Activated CD4-positive, alpha-beta T cell treated with anti-CD3 and anti-CD28 coated beads for 24 hours (primary cell): ENCODE measurements around the gene NTM.

Experiments
- DNase-seq, 2 donors: peaks; one replicate each; pipeline ENCODE4 v3.0.0-alpha.2; 2020; ENCODE audit warnings: low read depth in 2 of 2

The NTM gene

DNA sequence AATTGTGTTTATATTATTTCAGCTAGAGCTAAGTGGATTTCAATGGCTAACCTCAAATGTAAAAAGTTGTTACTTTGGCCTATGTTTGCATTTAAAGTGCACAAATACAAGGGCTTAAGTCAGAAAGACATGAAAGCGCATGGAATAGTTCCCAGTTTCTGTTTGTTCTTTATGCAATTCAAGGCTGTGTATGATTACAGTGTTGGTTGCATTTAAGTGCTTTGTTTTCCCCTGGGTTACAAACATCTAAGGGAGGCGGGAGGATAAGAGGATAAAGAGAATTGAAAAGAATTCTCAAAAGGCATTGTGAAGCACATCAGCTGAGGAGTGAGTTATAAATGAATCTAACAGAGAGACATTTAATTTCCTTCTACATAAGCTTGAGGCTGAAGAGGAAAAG, 453.4 kb downstream of the NTM start:
- no peak for DNase-seq

DNA sequence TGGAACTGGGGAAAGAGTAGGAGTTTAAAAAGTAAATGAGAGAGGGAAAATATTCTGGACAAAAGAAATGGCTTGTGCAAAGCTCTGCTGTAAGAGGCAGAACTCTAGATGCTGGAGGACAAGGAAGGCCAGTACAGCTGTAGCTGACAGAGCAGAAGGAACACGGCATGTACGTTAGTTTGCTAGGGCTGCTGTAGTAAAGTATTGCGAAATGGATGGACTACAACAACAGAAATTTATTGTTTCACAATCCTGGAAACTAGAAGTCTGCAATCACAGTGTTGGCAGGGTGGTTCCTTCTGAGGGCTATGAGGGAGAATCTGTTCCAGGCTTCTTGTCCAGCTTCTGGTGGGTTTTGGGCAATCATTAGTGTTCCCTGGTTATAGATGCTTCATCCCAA, 454.4 kb downstream of the NTM start:
- DNase-seq: no peak

DNA sequence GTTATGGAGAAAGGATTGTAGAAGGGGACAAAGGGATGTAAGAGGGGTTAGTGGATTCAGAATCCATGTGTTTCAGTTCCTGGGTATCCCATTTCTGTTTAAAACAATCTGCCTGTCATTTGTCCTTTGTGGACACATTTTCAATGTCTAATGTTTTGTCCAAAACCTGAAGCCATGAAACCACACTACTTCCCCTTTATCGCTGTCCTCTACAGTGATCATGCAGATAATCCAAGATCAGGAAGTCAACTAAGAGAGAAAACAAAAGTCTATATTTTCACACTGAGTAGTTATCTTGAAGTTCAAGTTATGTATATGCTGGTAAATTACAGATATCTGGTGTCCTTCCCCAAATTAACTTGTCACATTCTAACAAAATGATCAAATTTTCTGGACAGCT, 457.0 kb downstream of the NTM start:
- no peak for DNase-seq

DNA sequence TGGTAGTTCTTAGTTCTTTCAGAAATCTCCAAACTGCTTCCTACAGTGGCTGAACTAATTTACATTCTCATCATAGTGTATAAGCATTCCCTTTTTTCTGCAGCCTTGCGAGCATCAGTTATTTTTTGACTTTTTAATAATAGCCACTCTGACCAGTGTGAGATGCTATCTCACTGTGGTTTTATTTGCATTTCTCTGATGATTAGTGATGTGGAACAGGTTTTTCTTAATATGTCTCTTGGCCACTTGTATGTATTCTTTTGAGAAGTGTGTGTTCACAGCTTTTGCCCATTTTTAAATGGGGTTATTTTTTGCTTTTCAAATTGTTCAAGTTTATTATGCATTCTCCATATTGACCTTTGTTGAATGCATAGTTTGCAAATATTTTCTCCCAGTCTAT, 459.3 kb downstream of the NTM start:
- DNase-seq: no peak

DNA sequence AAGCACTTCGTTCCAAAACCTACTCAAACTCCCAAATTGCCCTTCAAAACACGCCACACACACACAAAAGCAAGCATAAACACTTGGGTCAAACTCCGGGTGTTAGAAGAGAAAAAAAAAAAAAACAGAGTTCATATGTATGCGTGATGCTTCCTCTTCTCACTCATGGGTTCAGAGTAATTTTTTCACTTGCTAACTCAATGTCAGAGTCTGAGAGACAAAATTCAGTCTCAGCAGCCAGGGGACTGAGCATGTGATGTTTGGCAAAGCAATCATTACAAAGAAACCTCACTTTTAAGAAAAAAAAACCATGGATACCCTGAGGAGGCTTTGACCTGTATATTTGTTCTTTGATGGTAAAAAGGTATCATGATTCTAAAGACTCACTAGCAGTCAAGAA, 461.7 kb downstream of the NTM start:
- DNase-seq: no peak

DNA sequence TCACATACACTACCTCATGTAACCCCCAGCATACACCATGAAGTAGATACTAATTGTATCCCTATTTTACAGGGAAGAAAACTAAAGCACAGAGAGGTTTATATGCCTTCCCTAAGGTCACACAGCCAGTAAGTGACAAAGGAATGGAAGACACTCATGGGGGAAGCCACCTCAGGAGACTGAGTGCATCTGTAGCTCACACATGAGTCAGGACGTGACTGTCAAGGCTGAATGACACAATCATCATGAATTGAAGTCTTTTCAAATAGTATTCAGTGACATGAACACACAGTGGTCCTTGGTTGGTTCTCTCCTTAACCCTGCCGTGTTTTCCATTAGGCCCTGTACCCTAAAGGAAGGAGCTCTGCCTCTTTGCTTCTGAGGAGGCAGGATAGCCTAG, 463.0 kb downstream of the NTM start:
- no peak for DNase-seq

DNA sequence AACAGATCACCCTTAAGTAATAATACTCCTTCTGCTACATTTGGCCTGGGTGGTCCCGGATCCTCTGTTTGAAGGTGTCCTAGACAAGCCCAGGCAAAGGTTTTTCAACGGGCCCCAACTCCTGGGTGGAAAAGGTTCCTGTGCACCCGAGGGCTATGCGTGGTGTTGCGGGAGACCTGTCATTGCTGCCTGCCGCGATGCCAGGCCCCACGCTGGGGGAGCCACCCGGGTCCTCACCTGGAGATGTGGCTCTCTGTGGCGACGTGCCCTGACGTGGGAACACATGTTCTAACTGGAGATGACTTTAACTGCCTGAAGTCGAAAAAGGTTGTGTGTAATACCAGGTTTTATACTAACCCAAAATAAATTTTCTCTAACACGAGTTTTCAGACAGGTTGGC, 467.1 kb downstream of the NTM start:
- DNase-seq: no peak

DNA sequence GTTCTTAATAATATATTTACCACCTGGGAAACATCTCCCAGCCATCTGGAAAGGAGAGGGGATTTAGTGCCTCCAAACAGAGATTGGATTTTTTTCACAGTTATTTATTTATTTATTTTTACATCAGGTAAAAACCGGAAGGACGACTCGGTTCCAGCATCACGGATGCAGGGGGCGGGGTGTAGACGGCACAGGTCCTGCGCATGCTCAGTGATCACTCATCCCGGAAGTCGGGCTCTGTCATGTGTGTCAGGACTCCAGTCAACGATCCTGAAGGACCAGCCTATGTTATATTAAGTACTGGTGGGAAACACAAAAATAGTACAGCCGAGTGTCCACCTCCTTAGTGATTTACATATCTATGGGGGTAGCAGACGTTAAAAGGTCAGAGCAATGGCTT, 467.6 kb downstream of the NTM start:
- no peak for DNase-seq

DNA sequence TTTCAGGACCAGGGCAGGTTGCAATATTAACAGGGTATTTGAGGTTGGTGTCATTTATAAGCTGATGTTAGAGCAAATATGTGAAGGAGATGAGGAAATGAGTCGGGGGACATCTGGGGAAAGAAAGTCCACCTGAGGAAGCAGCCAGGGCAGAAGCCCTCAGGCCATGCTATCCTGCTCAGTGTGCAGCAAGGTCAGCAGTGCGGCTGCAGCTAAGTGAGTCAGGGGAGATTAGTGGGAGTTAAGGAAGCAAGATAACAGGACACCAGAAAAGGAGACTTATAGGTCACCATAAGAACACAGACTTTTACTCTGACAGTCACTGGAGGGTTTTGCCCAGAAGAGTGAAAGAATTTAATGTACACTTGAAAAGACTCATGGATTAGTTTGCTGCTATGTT, 468.9 kb downstream of the NTM start:
- DNase-seq: no peak

DNA sequence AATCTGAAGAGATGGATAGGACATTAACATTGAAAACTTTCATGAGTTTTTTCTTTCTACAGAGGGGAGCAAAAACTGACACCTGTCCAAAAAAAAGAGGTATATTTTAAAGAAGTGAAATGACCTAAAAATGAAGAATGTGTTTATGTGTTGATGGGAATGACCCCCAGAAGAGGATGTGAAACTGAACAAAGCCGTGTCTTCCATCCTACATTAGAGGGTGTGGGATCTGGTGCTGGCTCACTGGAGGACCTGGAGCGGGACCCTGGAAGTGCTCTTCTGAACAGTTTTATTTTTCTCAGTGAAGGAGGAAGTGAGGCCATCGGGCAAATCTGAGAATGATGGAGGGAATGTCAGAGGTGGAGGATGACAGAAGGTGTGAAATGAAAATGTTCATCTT, 470.1 kb downstream of the NTM start:
- DNase-seq: no peak

DNA sequence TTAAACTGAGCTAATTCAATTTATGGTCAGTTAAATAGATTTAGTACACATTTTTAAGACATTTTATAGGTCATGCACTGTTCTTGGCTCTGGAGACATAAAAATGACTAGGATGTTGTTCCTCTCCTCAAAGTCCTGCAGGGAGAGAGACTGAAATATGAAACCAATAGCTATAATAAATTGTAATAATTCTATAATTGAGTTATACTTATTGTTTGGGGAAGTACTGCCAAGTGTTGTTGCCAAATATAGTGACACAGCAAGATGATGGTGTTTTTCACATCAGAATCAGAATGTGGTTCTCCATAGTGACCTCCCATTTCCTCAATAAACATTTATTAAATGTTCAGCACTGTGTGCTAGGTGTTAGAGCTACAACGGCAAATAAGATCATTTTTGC, 470.6 kb downstream of the NTM start:
- DNase-seq: no peak

DNA sequence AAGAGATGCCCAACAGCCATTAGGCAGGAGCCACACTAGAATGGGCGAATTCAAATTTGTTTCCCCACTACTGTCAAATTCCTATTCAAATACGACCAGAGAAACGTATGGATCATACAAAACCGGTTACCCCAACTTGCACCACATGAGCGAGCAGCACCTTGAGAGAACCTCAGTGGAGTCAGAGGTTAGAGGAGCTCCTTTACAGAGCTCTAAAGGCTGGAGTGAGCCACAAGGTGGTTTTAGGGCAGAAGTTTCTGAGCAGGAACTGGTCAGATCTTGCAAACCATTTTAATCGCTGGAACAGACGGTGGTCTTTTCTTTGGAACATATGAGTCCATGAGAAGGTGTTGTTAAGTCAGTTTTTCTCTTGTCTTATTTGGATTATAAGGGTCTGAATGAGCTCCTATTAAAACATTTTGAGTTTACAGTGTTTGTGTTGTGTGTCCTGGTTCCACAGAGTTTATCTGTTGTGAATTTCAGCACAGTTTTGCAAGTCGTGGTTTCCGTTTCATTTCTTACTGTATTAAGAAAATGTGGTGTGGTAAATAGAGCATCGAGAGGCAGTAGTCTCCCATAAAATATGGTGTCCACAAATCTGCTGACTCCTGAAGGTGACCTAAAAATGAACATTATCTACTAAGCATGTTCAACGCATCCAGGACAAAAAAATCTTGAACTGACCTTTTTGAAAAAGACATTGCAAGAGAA, 471.7 kb downstream of the NTM start:
- no peak for DNase-seq

DNA sequence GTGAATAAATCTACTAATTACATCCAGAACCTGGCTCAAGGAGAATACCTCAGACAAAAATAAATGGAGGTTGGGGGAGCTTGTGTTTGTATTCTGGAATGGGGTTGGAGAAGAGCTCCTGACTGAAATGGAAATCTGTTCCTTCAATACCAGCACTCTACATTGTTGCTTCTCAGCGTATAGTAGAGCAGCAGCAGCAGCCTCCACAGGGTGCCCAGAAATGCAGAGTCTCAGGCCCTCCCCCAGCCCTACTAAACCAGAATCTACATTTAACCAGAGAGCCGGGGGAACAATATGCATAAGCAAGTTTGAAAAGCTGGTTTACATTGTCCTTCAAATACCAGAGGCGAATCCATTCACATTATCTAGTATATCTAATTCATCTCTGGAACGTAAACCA, 474.8 kb downstream of the NTM start:
- no peak for DNase-seq

DNA sequence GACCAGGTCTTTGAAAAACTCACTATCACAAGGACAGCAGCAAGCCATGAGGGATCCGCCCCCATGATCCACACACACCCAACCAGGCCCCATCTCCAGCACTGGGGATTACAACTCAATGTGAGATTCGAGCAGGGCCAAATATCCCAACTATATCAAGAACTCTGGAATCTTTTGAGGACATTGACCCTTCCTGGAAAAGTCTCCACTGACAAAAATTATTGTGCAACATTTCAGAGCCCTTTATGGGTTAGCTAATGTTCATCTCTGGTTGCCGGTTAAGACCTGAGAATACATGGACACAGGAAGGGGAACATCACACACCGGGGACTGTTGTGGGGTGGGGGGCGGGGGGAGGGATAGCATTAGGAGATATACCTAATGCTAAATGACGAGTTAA, 479.1 kb downstream of the NTM start:
- no peak for DNase-seq

DNA sequence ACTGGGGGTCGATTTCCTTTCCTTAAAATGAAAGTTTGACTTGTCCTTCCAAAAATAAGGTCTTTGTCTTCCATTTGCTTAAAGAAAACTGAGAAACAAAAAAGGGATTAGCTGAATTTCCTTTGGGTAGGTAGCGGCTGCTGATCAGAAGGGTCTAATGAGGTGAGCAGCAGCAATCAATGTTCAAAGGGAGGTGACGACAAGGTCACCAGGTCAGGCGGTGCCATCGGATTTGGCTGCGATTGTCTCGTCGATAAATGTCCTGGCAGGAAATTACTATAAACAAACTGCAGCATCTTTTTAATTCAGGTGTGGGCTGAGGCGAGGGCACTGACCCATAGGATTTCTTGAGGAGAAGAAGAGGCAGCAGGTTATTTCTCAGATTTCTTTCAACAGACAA, 480.1 kb downstream of the NTM start:
- no peak for DNase-seq

DNA sequence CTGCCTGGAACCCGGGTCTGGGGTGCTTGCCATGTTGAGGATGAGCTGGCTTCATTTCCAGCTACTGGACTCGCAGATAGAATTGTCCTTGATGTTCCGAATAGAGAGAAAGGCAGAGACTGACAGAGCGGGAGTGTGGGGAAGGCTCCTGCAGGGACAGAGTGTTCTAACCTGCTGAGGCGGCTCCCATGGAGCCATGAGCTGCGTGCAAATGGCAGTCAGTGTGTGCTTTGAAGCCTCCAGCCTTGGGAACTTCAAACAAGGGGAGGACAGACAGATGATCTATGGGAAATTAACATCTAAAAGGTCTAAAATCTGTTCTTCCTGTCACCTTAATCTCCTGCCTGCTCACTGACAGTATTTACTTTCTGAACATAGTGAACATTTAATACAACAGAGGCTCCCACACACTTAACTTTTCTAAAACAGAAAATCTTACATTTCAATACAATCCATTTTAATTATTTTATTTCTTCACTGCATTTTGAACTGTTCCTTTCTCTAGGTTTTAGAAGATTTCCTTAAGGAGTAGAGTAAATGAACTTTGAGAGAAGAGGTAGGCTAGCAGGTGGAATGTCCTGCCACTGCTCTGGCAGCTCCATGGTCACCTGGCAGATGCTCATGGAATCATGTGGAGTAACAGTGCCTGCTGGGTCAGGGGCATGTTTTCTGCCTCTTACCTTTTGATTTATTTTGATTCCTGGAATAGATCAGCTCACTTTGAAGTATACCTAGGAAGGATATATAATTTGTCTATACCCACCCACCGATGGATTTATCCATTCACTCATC, 481.7 kb downstream of the NTM start:
- DNase-seq: no peak

DNA sequence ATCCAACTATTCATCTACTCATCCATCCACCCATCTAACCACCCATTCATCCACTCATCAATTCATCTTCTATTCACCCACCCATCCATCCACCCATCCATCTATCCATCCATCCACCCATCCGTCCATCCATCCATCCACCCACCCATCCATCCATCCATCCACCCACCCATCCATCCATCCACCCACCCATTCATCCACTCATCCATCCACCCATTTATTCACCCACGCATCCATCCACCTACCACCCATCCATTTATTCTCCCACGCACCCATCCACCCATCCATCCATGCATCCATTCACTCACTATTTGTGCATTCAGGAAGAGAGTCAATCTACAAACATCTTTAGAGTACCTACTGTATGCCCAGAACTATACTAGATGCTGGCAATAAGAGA, 482.3 kb downstream of the NTM start:
- DNase-seq: no peak

DNA sequence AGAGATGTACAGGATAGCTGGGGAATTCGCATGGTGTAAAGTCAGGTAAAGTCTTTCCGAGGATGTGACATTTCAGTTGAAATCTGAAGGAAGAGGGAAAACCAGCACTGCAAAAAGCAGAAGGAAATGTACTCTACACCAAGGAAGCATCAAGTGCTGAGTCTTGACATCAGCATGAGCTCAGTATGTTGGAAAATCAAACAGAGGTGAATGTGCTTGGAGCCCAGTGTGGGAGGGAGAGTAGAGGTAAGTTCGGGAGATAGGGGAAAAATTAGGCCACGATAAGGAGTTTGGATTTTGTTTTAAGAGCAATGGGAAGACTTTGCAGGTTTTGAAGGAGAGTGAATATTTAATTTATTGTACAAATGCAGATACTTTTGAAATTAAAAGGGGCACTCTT, 484.0 kb downstream of the NTM start:
- DNase-seq: no peak

DNA sequence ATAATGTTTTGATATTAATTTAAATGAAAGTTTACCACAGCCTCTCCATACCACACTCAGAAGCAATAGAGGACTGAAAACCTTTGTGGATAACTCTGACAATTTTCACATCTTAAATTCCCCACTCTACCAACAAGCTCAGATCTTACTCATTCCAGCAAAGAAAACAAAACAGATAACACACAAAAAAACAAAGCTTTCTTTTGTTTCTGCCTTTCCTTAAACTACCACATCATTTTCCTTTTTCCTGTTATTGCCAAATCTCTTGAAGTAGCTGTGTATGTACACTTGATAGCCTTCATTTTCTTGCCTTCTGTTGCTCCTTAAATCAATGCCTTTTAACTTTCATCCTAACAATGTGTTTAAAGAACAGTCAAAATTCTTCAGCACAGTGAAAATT, 484.9 kb downstream of the NTM start:
- no peak for DNase-seq

DNA sequence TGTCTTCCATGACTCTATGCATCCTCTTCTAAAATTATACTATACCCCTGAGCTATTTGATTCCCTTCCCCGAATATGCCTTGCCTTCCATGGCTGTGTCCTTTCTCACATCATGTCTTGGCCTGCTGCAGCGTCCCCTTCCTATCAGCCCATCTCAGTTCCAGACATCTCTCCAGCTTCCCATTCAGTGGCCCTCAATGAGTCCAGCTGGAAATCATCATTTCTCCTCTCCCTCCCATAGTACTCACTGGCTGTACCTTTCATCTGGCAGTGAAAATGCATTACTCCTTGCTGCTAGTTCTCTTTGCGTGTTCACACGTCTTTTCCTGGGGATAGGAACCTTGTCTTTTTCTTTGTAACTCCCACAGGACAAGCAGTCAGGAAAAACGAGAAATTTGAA, 486.8 kb downstream of the NTM start:
- DNase-seq: no peak

DNA sequence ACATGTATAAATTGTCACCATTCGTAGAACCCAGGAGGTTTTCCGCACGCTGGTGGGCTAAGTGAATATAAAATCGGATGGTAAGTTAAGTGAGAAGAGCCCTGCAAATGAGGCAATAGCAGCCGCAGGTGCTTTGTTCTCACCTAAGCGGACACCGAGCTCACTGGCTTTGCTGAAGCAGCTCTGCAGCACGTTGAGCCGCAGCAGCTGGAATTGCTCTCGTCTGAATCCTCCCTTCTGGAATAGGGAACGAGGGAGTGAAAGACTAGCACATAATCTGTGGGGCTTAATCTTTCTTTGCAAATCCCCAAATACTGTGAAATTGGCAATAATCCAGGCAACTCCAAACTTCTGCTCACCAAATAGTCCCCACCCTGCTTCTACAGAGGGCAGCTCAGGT, 488.1 kb downstream of the NTM start:
- DNase-seq: no peak

DNA sequence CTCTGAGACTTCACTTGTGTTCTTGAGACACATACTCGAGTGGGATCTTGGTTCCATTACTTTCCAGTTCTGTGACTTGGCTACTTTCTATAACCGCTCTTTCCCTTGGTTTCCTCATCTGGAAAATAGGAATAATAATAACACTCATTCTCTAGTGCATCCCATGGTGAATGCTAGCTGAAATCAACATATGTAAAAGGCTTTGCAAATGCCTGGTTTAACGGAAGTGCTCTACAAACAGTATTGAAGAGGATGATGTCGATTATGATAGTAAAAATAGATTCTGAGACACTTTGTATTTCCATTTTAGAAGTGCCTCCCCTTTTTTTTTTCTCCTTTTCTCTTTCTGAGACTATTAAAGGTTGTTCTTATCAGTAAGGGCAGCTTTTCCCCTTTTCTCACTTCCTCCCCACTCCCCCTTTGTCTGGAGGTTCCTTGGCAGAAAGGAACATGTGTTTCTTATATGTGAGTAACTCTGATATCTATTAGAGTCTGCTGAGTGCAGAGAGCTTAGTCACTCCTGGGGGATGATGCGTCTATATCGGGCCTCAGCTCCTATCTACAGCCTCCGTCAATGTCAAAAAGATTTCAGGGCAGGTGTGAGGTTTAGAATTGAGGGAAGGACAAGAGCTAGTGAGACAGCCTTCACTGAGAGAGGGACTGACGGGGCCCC, 489.3 kb downstream of the NTM start:
- DNase-seq: no peak

DNA sequence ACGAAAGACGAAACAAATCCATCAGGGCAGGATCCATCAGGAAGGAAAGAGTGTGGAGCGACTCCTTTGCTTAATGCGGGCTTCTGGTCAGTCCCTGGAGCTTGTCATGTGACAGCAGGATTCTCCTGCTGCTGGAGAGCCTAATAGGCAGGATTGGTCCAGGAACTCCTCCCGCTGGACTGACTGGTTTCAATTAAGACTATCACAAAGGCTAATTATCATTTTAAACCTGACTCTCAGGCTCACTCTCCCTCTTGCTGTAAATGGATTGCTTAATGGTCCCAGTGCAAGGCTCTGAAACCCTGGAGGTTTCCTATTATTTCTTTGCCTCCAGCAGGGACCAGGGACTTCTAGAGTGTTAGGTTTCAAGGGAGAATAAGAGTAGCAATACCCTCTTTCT, 493.8 kb downstream of the NTM start:
- no peak for DNase-seq
